Measurements from ENCODE around the gene MIB1.

The MIB1 gene

DNA sequence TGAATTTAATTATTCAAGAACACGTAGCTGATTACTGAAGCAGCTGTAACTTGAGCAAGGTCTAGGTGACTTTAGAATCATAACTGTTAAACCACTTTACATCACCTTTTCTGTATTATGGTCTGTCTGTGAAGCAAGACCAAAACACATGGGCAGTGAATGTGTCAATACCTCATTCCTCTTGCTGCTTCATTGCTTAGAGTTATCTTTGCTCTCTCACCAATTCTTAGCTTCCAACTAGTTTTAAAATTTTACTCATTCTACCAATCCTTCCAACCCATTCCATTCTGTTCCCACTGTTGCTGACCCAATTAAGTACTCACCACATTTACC lies 80.2 kb downstream of the MIB1 start:
- DNase-seq, result no peak

DNA sequence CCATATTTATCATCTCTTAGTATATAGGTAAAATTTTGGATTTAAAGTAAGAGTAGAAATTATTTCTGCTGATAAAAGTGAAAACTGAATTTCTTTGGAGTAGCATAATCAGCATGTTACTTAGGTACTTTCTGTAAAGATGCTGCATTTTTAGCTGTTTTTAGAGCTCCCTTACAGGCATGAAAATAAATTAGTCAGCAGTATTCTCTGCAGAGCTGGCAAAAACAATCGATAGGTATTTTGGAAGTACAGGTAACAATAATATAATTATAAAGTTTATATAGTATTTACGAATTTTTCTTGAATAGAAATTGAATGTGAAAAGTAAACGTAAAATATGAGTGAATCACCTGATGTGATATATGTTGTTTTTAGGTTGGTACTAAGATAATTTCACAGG lies 83.3 kb downstream of the MIB1 start:
- DNase-seq, result no peak

DNA sequence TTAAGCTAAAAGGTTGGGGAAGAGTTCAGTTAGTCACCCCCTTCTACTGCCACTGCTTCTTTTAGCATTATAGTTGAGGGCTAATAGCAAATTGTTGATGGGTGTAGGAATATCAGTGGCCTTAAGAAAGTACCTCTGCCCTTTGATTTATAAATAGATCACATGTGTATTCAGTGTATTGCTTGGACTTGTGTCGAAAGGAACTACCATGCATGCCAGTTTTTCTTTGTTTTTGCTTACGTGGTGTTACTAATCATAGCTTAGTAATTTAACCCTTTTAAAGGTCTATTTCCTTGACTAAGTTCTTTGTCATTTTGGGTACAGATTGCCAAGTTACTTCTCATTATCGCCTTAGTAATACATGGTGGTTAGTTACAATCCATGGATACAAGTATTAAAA lies 85.6 kb downstream of the MIB1 start:
- no peak for DNase-seq

DNA sequence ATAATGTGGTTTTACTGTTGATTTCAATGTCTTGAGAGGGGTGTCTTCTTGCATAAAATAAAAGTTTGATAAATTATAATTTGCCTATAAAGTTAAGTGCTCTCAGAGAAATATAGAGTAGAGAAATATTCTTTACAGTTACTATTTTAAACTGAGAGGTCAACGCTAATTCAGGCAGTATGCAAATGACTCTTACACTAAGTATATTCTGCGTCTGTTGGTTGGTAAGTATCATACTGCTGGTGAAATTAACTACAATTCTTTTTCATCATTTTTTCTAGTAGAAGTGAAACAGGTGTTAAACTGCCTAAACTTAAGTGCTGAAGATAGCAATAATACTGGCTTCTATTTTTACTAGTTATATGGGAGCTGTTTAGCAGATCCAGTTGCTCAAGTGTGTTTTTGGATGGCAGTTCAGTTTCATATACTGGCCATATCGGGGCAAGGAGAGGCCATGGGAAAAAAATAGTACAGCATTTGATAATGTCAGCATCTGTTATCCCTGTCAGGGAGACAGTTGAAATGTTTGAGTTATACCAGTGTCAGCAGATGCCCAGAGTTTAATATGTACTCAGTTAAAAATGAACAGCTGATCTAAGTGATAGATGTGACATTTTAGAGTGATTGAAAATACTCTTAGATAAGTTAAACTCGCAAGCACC lies 86.2 kb downstream of the MIB1 start:
- DNase-seq, result no peak

DNA sequence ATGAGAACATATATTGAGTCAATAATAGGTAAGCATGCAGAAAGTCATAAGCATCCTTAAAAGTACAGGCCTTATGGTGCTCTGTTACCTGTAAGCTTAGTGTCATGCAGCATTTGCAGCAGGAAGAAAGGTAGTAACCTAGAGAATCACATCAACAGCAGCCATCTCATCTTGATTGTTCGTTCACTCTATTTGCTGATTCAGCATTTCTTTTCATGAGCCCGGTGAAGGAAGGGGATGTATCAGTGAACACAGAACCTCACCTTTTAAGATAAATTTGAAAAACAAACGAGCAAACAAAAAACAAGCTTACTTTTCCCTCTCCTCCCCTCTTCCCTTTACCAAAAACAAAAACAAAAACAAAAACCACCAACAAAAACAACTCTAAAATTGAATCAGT lies 89.9 kb downstream of the MIB1 start:
- no peak for DNase-seq

DNA sequence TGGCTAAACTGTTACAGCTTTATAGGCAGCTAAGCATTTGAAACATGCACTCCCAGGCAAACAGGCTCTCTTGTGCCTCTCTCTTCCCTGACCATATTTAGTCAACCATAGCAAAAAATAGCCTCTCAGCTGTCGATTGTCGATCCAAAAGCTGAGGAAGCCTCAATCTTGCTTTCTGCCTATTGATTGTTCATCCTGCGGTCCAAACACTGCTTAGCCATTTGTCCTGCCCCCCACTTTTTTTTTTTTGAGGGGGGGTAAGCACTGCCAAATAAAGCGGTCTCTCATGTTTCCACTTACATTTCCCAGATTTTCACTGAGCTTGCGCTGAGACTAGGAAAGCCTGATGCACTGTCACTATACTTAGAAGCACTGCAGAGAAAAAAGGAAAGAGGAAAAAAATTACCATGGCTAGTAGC lies 90.8 kb downstream of the MIB1 start:
- no peak for DNase-seq

DNA sequence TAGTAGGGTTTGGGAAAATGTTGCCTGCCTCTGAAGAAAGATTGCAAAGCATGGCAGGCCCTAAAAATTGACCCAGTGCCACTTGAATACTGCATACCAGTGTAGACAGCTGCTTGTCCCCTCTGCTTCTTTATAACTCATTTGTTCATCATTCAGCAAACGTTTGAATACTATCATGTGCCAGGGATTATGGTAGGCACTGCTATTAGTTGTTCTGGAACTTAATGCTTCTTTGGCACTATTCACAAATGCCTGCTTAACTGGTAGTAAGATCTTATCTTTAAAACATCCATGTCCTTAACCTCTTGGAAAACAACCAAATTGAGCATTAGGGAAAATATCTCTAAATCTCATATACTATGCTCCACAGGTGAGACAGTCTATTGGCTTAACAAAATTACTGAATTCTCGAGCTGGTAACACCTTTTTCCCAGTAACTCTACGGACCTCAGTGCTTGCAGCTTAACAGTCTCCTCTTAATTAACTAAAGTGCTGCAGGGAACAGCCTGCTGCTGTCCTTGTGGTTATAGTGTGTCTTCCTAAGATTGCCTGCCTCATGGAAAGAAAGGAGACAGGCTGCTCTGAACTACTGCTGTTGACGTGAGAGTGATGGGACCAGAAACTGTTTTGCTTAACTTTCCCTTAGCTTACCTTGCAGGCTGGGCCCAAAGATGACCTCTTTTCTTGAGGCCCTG lies 93.2 kb downstream of the MIB1 start:
- no peak for DNase-seq

DNA sequence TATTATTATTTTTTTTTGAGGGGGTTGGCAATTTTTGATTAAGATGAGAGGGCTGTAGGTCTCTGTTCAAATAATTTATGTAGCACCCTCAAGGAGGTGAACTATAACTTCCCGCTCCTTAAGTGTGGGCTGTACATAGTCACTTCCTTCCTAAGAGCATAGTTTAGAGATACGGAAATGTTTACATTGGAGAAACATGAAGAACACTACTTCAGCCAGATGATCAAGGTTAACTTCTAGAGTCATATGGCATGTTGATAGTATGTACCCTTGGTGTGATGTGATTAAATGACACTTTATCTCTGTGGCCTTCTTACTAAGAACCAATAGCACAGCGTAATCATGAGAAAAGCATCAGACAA lies 93.7 kb downstream of the MIB1 start:
- DNase-seq, result no peak

DNA sequence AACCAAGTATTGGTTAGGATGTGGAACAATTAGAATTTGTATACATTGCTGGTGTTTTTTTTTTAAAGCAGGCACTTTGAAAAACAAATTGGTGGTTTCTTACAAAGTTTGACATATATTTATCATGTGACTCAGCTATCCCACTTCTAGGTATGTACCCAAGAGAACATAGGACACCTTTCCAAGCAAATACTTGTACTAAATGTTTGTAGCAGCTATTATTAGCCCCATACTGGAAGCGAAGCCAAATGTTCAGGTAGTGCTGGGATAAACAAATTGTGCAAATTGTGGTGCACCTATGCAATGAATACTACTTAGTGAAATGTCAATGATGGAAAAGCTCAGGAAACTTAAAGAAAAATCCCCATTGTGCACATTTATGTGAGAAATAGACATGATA lies 101.0 kb downstream of the MIB1 start:
- no peak for DNase-seq

DNA sequence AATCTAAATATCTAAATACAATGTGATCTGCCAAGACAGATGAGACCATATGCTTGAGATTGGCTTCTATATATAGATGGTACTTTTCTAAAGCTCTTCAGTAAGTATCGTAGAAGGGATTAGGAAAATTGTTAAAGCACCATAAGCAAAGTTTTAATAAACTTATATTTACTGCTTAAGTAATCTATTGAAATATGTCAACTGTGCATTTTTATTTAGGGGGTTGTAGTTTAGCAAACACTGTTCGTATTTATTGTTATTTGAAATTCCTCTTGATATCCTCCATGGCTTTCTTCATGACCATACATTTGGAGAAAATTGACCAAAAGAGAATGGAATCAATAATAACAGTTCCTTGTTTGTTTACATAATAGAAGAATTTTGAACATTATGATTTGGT lies 102.7 kb downstream of the MIB1 start:
- DNase-seq, result no peak

DNA sequence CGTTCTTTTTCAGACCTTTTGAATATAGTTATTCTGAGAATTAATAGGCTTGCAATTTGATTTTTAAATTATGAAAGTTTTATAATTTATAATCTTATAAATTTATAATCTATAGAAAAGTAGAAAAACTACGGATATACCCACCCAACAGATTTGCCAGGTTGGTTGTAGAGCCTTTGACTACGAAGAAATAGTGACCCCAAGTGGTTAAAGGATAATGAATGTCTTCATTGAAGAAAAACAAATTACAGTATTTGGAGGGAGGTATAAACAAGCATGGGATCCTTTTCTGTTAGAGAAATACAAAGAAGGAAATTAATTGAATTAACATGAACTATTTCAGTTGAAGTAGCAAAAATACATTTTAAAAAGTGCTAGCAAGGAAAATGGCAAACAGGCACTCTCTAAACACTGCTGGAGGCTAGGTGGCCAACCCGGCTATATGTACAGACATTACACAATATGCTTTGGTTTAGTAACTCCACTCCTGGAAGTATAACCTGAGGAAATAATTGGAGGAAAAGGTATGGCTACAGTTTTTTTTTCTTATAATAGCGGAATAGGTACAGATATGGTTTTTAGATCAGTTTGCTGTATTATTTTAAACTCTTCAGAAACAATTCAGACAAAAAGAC lies 110.9 kb downstream of the MIB1 start:
- DNase-seq, result peak in 1 of 2 donors; percentile 19

DNA sequence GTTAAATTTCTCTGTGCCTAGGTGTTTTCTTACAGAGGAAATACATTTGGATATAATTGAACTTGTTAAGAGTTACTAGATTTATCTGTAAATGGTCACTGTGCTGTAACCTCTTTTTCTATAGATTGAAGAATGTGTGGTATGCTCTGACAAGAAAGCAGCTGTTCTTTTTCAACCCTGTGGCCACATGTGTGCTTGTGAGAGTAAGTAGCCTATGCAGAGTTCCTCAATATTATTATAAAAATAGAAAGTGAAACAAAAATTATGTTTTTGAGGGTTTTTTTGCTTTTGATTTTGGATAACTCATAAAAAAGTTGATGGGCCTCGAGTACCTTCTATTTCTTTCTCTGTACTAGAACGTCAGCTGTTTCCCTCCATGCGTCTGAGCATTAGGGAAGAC lies 112.4 kb downstream of the MIB1 start:
- no peak for DNase-seq

DNA sequence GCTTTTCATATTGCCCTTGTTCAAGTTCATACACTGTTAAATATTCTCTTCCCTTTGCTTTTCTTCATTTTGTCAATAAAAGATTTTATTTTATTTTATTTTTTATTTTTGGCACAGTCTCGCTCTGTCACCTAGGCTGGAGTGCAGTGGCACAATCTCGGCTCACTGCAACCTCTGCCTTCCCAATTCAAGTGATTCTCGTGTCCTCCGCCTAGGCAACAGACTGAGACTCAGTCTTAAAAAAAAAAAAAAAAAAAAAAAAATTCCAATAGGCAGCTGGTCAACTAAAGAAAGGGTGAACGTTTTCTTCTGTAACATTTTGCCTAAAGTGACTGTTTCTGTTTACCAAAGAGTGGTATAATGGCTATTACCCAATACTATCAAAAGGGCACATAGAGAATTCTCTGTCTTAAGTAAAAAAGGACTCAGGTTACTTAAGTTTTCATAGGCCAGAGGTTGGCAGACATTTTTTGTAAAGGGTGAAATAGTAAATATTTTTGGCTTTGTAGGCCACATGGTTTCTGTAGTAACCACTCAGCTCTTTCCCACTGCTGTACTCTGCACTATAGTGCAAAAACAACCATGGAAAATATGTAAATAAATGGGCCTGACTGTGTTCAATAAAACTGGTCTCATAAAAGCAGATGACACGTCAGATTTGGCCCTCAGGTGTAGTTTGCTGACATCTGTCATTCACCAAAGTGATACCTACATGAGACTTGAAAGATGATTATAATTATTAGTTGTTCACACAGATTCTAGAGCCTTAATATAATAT lies 113.4 kb downstream of the MIB1 start:
- no peak for DNase-seq

DNA sequence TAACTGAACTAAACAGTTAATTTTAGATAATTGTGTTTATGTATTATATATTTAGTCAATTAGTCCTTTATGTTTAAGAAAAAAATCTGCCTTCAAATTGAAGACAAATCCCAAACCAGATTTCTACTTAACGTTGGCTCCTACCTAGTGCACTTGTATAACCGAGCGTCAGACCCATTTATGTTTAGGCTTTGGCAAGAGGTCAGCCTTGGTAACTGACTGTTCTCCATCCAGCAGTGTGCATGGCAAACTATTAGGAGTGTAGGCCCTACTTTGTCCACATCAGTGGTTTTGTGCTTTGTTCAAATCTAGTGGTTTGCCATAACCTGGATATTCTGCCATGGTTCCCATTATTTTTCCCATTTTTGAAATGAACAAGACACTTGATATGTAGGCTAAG lies 114.8 kb downstream of the MIB1 start:
- no peak for DNase-seq

DNA sequence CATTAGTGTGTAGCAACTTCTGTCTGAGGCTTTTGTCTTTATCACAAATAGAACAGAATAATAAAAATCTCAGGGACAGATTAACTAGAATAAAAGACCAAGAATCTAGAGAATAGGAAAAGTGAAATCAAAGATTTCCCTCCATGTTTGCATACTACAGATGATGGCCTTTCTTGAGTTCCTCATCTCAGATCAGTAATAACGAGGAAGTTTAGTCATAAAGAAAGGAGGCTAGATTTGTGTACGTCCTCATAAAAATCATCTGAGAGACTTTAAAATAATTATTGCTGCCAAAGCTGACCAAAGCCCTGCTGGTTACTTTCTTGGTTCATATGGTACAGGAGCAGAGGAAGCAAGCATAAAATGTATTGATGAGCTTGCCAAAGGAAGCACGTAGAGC lies 117.3 kb downstream of the MIB1 start:
- DNase-seq, result no peak

DNA sequence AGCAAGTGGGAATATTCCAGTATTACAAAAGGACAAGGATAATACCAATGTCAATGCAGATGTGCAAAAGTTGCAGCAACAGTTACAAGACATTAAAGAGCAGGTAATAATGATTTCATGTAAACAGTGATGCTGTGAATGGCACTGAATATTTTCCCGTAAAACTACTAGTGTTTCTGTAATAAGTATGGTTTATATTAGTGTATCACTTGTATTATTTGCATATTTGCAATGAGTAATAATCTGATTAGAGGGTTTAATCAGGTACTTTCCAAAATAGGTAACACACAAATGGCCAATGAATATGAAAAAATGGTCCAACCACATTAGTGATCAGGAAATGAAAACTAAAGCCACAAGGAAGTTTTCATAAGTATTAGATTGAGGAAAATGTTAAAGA lies 118.0 kb downstream of the MIB1 start:
- DNase-seq, result no peak

DNA sequence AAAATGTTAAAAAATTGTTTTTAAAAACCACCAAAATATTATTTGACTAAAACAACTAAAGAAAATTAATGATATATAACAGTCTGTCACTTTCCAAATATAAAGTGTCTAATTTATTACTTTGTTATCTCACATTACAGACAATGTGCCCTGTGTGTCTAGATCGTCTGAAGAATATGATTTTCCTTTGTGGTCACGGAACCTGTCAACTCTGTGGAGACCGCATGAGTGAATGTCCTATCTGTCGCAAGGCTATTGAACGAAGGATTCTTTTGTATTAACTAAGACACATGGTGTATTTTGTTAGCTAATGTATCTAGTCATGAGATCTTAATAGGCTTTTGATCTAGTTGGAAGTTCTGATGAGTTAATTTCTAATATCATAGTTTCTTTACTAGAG lies 123.8 kb downstream of the MIB1 start:
- no peak for DNase-seq

DNA sequence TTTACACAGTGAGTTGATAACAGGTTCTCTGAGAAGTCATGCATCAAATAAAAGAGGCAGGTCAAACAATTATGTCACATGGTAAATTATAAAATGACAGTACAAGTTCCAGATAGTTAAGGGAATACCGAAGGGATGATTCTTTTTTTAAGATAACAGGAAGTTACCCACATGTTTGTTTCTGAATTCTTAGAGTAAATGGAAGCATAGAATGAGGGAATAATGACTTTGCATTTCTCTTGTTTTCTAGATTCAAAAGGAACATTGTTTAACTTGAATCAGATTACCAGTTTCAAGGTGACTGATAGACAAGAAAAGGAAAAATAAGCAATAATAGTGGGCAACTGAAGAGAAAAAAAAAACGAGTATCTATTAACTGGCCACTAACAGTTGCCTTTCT lies 124.5 kb downstream of the MIB1 start:
- DNase-seq, result no peak

DNA sequence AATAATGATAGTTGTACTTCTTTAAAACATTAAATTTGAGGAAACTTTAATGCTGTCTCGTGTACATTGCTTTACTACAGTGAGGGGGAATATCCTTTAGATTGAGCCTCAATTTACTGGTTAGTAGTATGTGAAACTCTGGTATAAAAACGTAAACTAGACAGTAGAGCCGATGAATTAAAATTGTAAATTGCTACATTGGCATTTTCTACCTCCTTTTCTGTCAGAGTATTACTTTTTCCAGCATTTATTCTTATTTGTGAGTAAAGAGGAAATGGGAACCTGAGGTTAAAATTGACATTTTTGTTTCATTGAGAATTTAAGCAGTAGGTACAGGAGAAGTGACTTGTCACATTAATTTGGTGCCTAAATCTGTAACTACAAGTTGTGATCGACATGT lies 128.2 kb downstream of the MIB1 start:
- no peak for DNase-seq

DNA sequence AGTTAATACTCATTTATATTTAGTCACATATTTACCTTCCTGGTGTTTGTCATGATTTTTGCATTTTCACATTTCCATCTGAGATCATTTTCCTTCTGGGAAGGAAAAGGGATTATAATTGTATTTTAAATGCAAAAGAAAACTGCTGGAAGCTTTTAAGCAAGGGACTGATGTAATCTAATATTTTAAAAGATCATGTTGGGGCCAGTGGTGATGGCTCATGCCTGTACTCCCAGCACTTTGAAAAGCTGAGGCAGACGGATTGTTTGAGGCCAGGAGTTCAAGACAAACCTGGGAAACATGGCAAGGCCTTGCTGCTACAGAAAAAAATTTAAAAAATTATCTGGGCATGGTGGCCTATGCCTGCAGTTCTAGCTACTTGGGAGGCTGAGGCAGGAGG lies 149.0 kb downstream of the MIB1 start:
- no peak for DNase-seq

DNA sequence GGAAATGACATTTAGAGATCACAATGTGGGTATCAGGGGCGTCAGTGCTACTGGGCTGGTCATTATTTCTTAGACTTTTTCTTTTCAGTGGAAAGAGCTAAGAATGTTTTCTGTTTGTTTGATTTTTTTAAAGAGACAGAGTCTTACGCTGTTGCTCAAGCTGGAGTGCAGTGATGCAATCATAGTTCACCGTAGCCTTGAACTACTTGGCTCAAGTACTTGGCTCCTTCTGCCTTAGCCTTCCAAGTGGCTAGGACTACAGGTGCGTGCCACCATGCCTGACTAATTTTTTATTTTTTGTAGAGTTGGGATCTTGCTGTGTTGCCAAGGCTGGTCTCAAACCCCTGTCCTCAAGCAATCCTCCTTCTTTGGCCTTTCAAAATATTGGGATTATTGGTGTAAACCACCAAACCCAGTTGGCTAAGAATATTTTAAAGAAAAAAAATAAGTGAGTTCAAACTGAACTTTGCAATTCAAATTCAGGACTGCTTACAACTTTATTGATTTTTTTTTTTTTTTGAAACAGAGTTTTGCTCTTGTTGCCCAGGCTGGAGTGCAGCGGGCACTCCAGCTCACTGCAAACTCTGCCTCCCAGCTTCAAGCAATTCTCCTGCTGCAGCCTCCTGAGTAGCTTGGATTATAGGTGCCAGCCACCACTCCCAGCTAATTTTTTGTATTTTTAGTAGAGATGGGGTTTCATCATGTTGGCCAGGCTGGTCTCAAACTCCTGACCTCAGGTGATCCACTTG lies 154.2 kb downstream of the MIB1 start:
- no peak for DNase-seq

DNA sequence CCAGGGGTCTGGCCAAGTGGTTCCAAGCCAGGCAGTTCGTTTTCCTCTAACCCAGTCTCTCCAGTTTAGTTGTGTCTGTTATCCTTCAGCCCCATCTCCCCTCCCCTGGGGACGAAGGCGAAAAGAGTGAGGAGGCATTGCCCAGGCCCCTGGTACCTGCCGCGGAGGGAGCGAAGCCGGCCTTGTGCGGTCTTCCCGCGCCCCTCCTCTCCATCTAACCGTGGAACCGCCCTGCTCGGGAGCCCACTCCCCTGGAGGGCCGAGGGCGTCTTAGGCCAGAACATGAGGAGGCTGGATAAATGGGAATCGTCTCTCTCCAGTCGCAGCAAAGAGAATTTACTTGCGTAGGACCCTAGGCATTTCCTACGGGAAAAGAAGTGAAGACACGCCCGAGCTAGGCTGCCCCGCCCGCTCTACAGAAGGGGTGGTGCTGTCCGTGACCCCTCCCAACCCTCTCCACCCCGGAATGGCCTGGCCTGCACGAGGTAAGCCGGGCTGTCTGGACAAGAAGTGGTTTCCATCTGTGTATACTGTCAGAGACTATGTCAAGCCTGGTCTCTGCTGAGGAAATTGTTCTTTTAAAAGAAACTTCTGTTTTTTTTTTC lies 156.2 kb downstream of the MIB1 start:
- DNase-seq, result no peak

DNA sequence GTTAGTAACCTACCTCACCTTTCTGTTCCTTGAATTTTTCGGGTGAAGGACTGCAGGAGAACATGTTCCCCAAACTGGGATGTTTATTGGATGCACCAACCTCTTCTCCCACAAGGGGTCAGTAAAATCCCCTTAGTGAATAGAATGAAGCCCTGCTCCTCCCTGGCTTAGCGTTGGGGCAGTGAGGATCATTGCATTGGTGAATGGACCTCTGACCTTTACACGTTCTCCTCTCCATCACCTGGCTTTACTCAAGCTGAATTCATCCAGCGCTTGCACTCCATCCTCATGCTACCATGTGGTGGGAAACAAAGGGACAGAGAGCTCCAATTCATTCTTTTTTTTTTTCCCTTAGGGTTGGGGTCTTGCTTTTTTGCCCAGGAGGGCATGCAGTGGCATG lies 157.2 kb downstream of the MIB1 start:
- peak in 1 of 2 donors; percentile 17 for DNase-seq
